ENCODE results near the gene MGMT.

Gene MGMT

GRCh38 chr10:129626796-129627435 is 159.9 kb downstream of the MGMT start:
- FAIRE-seq = no peak

- FAIRE-seq = no peak
Observed at GRCh38 chr10:129627442-129627841, 160.4 kb downstream of the MGMT start.

GRCh38 chr10:129628823-129629222 is 161.8 kb downstream of the MGMT start:
- FAIRE-seq = no peak

GRCh38 chr10:129629911-129630310 is 162.9 kb downstream of the MGMT start:
- no peak for FAIRE-seq

- no peak for FAIRE-seq
Observed at GRCh38 chr10:129631006-129631405, 164.0 kb downstream of the MGMT start.

- no peak for FAIRE-seq
Observed at GRCh38 chr10:129631870-129632623, 165.0 kb downstream of the MGMT start.

- FAIRE-seq = no peak
Observed at GRCh38 chr10:129637010-129637409, 170.0 kb downstream of the MGMT start.

- no peak for FAIRE-seq
Observed at GRCh38 chr10:129637846-129638245, 170.8 kb downstream of the MGMT start.

- FAIRE-seq = no peak
Observed at GRCh38 chr10:129641351-129641750, 174.3 kb downstream of the MGMT start.

GRCh38 chr10:129641982-129642381 is 174.9 kb downstream of the MGMT start:
- FAIRE-seq = no peak

- no peak for FAIRE-seq
Observed at GRCh38 chr10:129642427-129642826, 175.4 kb downstream of the MGMT start.

- FAIRE-seq = no peak
Observed at GRCh38 chr10:129643266-129643665, 176.2 kb downstream of the MGMT start.

- FAIRE-seq = no peak
Observed at GRCh38 chr10:129645487-129645886, 178.4 kb downstream of the MGMT start.

- no peak for FAIRE-seq
Observed at GRCh38 chr10:129646973-129647372, 179.9 kb downstream of the MGMT start.

- no peak for FAIRE-seq
Observed at GRCh38 chr10:129647590-129647989, 180.5 kb downstream of the MGMT start.

GRCh38 chr10:129648856-129649255 is 181.8 kb downstream of the MGMT start:
- no peak for FAIRE-seq

- FAIRE-seq = no peak
Observed at GRCh38 chr10:129652021-129652420, 185.0 kb downstream of the MGMT start.

- FAIRE-seq = no peak
Observed at GRCh38 chr10:129652521-129653201, 185.6 kb downstream of the MGMT start.

- FAIRE-seq = no peak
Observed at GRCh38 chr10:129653428-129653827, 186.4 kb downstream of the MGMT start.

GRCh38 chr10:129653861-129654260 is 186.8 kb downstream of the MGMT start:
- FAIRE-seq = no peak

GRCh38 chr10:129654461-129654860 is 187.4 kb downstream of the MGMT start:
- no peak for FAIRE-seq

GRCh38 chr10:129655007-129655678 is 188.1 kb downstream of the MGMT start:
- no peak for FAIRE-seq

- no peak for FAIRE-seq
Observed at GRCh38 chr10:129655679-129656031, 188.6 kb downstream of the MGMT start.
